ENCODE measurements around the gene ACP6.

- TF ChIP-seq POLR2AphosphoS5 (IDR thresholded peaks at IDR 0.05; ENCODE audit: borderline replicate concordance, low read depth, low read length) (no peak), EZH2 (IDR thresholded peaks at IDR 0.05) (no peak), FOXP2 (optimal IDR thresholded peaks at IDR 0.05; ENCODE audit: control extremely low read depth, extremely low read length, insufficient read depth) (no peak)
Measured at GRCh38 chr1:147630022-147630421, 40.3 kb downstream of the ACP6 start.
